ENCODE measurements around the gene ST3GAL3. TPM values are rescaled to one million over a fixed set of nuclear protein-coding genes. Genes with fewer than 3 reads are reported as not detected.

ST3GAL3 gene
- total RNA-seq, 1 donor from 2014 or later, result 16.5 TPM

- Mint-ChIP-seq H3K4me3 (ENCODE audit: unreplicated experiment) (no peak overlapping the region), H3K4me1 (ENCODE audit: low read depth, unreplicated experiment) (no peaks in the 10 kb centered on the region), H3K27ac (ENCODE audit: unreplicated experiment) (no peak overlapping the region), H3K36me3 (ENCODE audit: unreplicated experiment) (peaks cover 21% of the 10 kb centered on the region), H3K9me3 (ENCODE audit: unreplicated experiment) (peaks cover 10% of the 10 kb centered on the region), H3K27me3 (ENCODE audit: unreplicated experiment) (peaks cover 2% of the 10 kb centered on the region)
- no peak for TF ChIP-seq CTCF (IDR thresholded peaks at IDR 0.05; ENCODE audit: partially characterized antibody, unreplicated experiment)
- DNase-seq, result no peak
These were observed 105.2 kb downstream of the ST3GAL3 start for GRCh38 chr1:43812579-43812978.

GRCh38 chr1:43814401-43814800 lies 107.1 kb downstream of the ST3GAL3 start:
- Mint-ChIP-seq H3K4me3 (ENCODE audit: unreplicated experiment) (no peak overlapping the region), H3K9me3 (ENCODE audit: unreplicated experiment) (peaks cover 2% of the 10 kb centered on the region), H3K27me3 (ENCODE audit: unreplicated experiment) (no peaks in the 10 kb centered on the region), H3K4me1 (ENCODE audit: low read depth, unreplicated experiment) (no peaks in the 10 kb centered on the region), H3K27ac (ENCODE audit: unreplicated experiment) (no peak overlapping the region), H3K36me3 (ENCODE audit: unreplicated experiment) (peaks cover 8% of the 10 kb centered on the region)
- TF ChIP-seq CTCF (IDR thresholded peaks at IDR 0.05; ENCODE audit: partially characterized antibody, unreplicated experiment), result no peak
- no peak for DNase-seq

GRCh38 chr1:43817304-43817939 lies 110.1 kb downstream of the ST3GAL3 start:
- Mint-ChIP-seq H3K4me1 (ENCODE audit: low read depth, unreplicated experiment) (no peaks in the 10 kb centered on the region), H3K27me3 (ENCODE audit: unreplicated experiment) (peaks cover 1% of the 10 kb centered on the region), H3K27ac (ENCODE audit: unreplicated experiment) (no peak overlapping the region), H3K36me3 (ENCODE audit: unreplicated experiment) (peaks cover 10% of the 10 kb centered on the region), H3K9me3 (ENCODE audit: unreplicated experiment) (peaks cover 2% of the 10 kb centered on the region), H3K4me3 (ENCODE audit: unreplicated experiment) (no peak overlapping the region)
- no peak for DNase-seq
- TF ChIP-seq CTCF (IDR thresholded peaks at IDR 0.05; ENCODE audit: partially characterized antibody, unreplicated experiment), result no peak

GRCh38 chr1:43818691-43819090 lies 111.4 kb downstream of the ST3GAL3 start:
- Mint-ChIP-seq H3K36me3 (ENCODE audit: unreplicated experiment) (peaks cover 10% of the 10 kb centered on the region), H3K4me1 (ENCODE audit: low read depth, unreplicated experiment) (no peaks in the 10 kb centered on the region), H3K27ac (ENCODE audit: unreplicated experiment) (no peak overlapping the region), H3K4me3 (ENCODE audit: unreplicated experiment) (no peak overlapping the region), H3K27me3 (ENCODE audit: unreplicated experiment) (peaks cover 1% of the 10 kb centered on the region), H3K9me3 (ENCODE audit: unreplicated experiment) (peaks cover 2% of the 10 kb centered on the region)
- no peak for DNase-seq
- no peak for TF ChIP-seq CTCF (IDR thresholded peaks at IDR 0.05; ENCODE audit: partially characterized antibody, unreplicated experiment)

- Mint-ChIP-seq H3K27ac (ENCODE audit: unreplicated experiment) (no peak overlapping the region), H3K9me3 (ENCODE audit: unreplicated experiment) (no peaks in the 10 kb centered on the region), H3K4me1 (ENCODE audit: low read depth, unreplicated experiment) (no peaks in the 10 kb centered on the region), H3K4me3 (ENCODE audit: unreplicated experiment) (no peak overlapping the region), H3K27me3 (ENCODE audit: unreplicated experiment) (peaks cover 1% of the 10 kb centered on the region), H3K36me3 (ENCODE audit: unreplicated experiment) (peaks cover 10% of the 10 kb centered on the region)
- no peak for DNase-seq
- TF ChIP-seq CTCF (IDR thresholded peaks at IDR 0.05; ENCODE audit: partially characterized antibody, unreplicated experiment), result no peak
These were observed 112.0 kb downstream of the ST3GAL3 start for GRCh38 chr1:43819357-43819756.
